Panc1 (cell line): ENCODE data around the gene AGRN. TPM values are rescaled to one million over a fixed set of nuclear protein-coding genes. Genes with fewer than 3 reads are reported as not detected.

Experiments
- ATAC-seq: fragments of 200-7000 bp; cut with Tn5 transposase; 2 replicates; pipeline ENCODE4 v1.9.1; 2020; ENCODE audit warnings: mild to moderate bottlenecking, moderate library complexity
- BruUV-seq: library from RNA; stranded (reverse); fragments of 400-500 nt; replicated peaks from 2 replicates; lab custom pipeline; 2021; lab: Mats Ljungman, UMichigan
- CTCF ChIA-PET: fragments of 300-600 bp; sonication (Branson Sonifier 250); formaldehyde crosslinking; loops from one replicate; lab custom pipeline; 2022; ENCODE audit warnings: antibody characterized with exemption; lab: Charles Lee
- POLR2A ChIA-PET: fragments of 300-600 bp; sonication (Branson Sonifier 250); formaldehyde crosslinking; loops from one replicate; lab custom pipeline; 2022; ENCODE audit warnings: antibody characterized with exemption; lab: Charles Lee
- DNase-seq: peaks from one replicate; pipeline ENCODE4 v3.0.0-alpha.2; 2010; ENCODE audit warnings: low read depth, low spot score
- H3K27ac ChIP-seq: 2 replicates; pipeline ENCODE4 v1.5.1; 2011; ENCODE audit warnings: mild to moderate bottlenecking, low read length, inconsistent platforms
- H3K27me3 ChIP-seq: fragments of 200-500 bp; sonication (Bioruptor generic); 2 replicates; pipeline ENCODE4 v1.6.0; 2014; ENCODE audit warnings: low read length, inconsistent platforms; ENCODE audit not compliant: control insufficient read depth, insufficient read depth
- H3K36me3 ChIP-seq: fragments of 200-500 bp; sonication (Bioruptor generic); 2 replicates; pipeline ENCODE4 v1.5.1; 2014; ENCODE audit warnings: inconsistent platforms, mild to moderate bottlenecking, low read length, moderate library complexity; ENCODE audit not compliant: control insufficient read depth, insufficient read depth
- H3K4me1 ChIP-seq: 2 replicates; pipeline ENCODE4 v1.5.1; 2011; ENCODE audit warnings: inconsistent platforms, mild to moderate bottlenecking, low read length, moderate library complexity; ENCODE audit not compliant: control insufficient read depth, insufficient read depth
- H3K4me3 ChIP-seq, 2 experiments: 2 replicates each; pipeline ENCODE4 v1.5.1; 2011 to 2012; ENCODE audit warnings: low read depth in 2 of 2, low read length in 2 of 2, mild to moderate bottlenecking in 2 of 2, inconsistent platforms in 1 of 2, moderate library complexity in 1 of 2
- H3K9me3 ChIP-seq: fragments of 200-500 bp; sonication (Bioruptor generic); 2 replicates; pipeline ENCODE4 v1.5.1; 2014; ENCODE audit warnings: low read depth, mild to moderate bottlenecking, inconsistent platforms, low read length, moderate library complexity; ENCODE audit not compliant: control insufficient read depth, insufficient read depth
- POLR2AphosphoS5 ChIP-seq: IDR thresholded peaks from 2 replicates; pipeline ENCODE4 v1.6.1; 2012; ENCODE audit warnings: mild to moderate bottlenecking, low read depth, low read length, moderate library complexity
- SIN3A ChIP-seq: IDR thresholded peaks from 2 replicates; pipeline ENCODE4 v1.6.1; 2012; ENCODE audit warnings: low read depth, mild to moderate bottlenecking, low read length, moderate library complexity, borderline replicate concordance; ENCODE audit not compliant: insufficient read depth
- TCF7L2 ChIP-seq: IDR thresholded peaks from 2 replicates; pipeline ENCODE4 v1.6.1; 2011; ENCODE audit warnings: mild to moderate bottlenecking, low read depth, low read length, inconsistent platforms
- in situ Hi-C: cut with HindIII; loops from 2 replicates; pipeline ENCODE4 v1.10.0; 2016; ENCODE audit warnings: low sequenced_read_pairs, low pct_unique_long_range_greater_than_20kb
- intact Hi-C: fragments of 100-400 bp; cut with micrococcal nuclease; formaldehyde crosslinking; loops from one replicate; pipeline ENCODE4 v1.10.0; 2022; ENCODE audit not compliant: unreplicated experiment
- total RNA-seq: library from RNA; stranded (reverse); gene quantifications from one replicate; pipeline ENCODE4 v1.2.1, GENCODE V29; 2021; ENCODE audit not compliant: unreplicated experiment
- TF ChIP-seq, protein P1 (sequence below), 2 experiments: IDR thresholded peaks; 2 replicates each; pipeline ENCODE4 v1.6.1; 2011 to 2012; ENCODE audit warnings: low read depth in 2 of 2, control low read depth in 1 of 2, low read length in 1 of 2, mild to moderate bottlenecking in 1 of 2, moderate library complexity in 1 of 2; ENCODE audit not compliant: insufficient read depth in 1 of 2
- TF ChIP-seq, protein P2 (sequence below): fragments of 450-650 bp; IDR thresholded peaks from 2 replicates; pipeline ENCODE4 v1.5.1; 2017; ENCODE audit warnings: mild to moderate bottlenecking

The AGRN gene
- total RNA-seq, 1 experiment from 2014 or later: 153 TPM

DNA sequence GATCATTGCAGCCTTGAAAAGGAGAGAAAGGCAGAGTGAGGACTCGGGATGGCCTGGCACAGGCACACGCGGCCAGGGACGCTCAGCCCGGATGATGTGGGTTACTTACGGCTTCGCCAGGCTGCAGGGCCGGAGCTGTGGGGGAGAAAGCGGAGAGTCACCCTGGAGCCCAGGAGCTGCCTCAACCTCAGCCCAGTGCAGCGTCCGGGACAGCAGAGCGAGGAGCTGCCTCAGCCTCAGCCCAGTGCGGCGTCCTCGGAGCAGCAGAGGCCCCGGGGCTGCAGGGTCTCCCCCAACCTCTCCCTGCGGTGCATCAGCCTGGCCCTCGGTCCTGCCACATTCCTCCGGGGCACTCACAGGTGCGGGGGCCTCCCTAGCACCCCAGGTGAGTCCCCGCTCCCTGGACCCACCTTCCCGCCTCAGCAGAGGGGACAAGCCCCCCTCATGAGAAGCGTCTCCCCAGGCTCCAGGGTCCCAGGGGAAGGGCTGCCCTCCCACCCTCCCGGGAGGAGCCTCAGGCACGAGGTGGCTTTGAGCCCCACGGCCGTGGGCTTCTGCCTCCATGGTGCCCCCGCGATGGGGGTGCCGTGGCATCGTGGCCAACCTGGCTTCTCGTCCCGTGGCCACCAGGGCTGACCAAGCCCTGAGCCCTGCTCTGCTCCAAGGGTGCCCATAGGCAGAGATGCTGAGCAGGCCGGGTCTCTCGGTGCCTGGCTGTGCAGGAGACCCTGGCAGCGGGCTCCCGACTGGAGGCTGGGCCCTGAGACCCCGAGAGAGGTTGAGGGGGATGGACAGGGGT is 64.7 kb downstream of the AGRN start:
- H3K27me3 ChIP-seq: no peaks in the 10 kb centered on the region
- intact Hi-C loops (no loop called here), in situ Hi-C loops (no loop called here)
- H3K36me3 ChIP-seq: no peaks in the 10 kb centered on the region
- ATAC-seq (no peak), DNase-seq (no peak)
- no TSS peak for BruUV-seq
- peaks cover 5% of the 10 kb centered on the region; the same call in 1 of the 2 replicates for H3K4me1 ChIP-seq
- H3K27ac ChIP-seq: no peak overlapping the region
- no peak overlapping the region for H3K4me3 ChIP-seq
- ChIA-PET POLR2A (no interaction called here), CTCF (no interaction called here)
- TF ChIP-seq, protein P1, sequence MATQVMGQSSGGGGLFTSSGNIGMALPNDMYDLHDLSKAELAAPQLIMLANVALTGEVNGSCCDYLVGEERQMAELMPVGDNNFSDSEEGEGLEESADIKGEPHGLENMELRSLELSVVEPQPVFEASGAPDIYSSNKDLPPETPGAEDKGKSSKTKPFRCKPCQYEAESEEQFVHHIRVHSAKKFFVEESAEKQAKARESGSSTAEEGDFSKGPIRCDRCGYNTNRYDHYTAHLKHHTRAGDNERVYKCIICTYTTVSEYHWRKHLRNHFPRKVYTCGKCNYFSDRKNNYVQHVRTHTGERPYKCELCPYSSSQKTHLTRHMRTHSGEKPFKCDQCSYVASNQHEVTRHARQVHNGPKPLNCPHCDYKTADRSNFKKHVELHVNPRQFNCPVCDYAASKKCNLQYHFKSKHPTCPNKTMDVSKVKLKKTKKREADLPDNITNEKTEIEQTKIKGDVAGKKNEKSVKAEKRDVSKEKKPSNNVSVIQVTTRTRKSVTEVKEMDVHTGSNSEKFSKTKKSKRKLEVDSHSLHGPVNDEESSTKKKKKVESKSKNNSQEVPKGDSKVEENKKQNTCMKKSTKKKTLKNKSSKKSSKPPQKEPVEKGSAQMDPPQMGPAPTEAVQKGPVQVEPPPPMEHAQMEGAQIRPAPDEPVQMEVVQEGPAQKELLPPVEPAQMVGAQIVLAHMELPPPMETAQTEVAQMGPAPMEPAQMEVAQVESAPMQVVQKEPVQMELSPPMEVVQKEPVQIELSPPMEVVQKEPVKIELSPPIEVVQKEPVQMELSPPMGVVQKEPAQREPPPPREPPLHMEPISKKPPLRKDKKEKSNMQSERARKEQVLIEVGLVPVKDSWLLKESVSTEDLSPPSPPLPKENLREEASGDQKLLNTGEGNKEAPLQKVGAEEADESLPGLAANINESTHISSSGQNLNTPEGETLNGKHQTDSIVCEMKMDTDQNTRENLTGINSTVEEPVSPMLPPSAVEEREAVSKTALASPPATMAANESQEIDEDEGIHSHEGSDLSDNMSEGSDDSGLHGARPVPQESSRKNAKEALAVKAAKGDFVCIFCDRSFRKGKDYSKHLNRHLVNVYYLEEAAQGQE (IDR thresholded peaks at IDR 0.05; ENCODE audit: insufficient read depth in 1 of 2, low read depth in 2 of 2, low read length in 1 of 2): no peak
- TF ChIP-seq, protein P2, sequence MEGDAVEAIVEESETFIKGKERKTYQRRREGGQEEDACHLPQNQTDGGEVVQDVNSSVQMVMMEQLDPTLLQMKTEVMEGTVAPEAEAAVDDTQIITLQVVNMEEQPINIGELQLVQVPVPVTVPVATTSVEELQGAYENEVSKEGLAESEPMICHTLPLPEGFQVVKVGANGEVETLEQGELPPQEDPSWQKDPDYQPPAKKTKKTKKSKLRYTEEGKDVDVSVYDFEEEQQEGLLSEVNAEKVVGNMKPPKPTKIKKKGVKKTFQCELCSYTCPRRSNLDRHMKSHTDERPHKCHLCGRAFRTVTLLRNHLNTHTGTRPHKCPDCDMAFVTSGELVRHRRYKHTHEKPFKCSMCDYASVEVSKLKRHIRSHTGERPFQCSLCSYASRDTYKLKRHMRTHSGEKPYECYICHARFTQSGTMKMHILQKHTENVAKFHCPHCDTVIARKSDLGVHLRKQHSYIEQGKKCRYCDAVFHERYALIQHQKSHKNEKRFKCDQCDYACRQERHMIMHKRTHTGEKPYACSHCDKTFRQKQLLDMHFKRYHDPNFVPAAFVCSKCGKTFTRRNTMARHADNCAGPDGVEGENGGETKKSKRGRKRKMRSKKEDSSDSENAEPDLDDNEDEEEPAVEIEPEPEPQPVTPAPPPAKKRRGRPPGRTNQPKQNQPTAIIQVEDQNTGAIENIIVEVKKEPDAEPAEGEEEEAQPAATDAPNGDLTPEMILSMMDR: no peak
- TF ChIP-seq TCF7L2: no peak
- TF ChIP-seq SIN3A: no peak
- TF ChIP-seq POLR2AphosphoS5: no peak
- H3K9me3 ChIP-seq: no peaks in the 10 kb centered on the region

DNA sequence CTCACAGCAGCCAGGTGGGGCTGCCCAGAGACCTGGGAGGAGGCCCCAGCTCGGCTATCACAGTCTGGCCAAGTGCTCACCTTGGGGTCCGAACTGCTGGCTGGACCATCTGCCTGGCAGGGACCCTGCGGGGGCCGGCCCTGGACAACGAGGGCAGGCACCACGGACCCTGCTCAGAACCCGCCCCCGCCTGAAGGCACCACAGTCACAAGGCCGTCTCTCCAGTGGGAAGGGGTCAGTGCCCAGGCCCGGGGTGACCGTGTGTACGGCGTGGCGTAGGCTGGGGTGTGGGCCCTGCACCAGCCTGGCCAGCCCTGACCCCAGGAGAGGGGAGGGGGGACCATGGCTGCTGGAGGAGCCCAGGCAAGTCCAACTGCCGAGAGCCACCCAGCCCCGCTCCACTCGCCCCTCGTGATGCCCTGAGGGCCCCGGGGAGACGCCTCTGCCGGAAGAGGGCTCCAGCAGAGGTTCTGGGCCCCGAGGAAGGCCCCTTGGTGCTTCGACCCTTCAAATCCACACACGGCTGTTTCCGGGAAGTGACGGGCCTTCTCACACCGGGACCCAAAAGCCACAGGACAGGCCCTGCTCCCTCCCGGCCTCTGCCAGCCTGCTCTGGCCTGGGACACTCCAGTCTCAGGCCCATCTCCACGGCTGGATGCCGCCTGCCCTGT is 65.4 kb downstream of the AGRN start:
- H3K4me1 ChIP-seq: peaks cover 1% of the 10 kb centered on the region; the same call in 1 of the 2 replicates
- intact Hi-C loops (no loop called here), in situ Hi-C loops (no loop called here)
- ATAC-seq (no peak), DNase-seq (no peak)
- BruUV-seq: no TSS peak
- H3K36me3 ChIP-seq: no peaks in the 10 kb centered on the region
- TF ChIP-seq, protein P1 (IDR thresholded peaks at IDR 0.05; ENCODE audit: insufficient read depth in 1 of 2, low read depth in 2 of 2, low read length in 1 of 2): no peak
- TF ChIP-seq SIN3A (no peak), TCF7L2 (no peak), POLR2AphosphoS5 (no peak)
- TF ChIP-seq, protein P2: no peak
- no peaks in the 10 kb centered on the region for H3K9me3 ChIP-seq
- no peak overlapping the region for H3K4me3 ChIP-seq
- H3K27me3 ChIP-seq: no peaks in the 10 kb centered on the region
- H3K27ac ChIP-seq: no peak overlapping the region
- POLR2A ChIA-PET: no interaction called here
- CTCF ChIA-PET: no interaction called here
